ENCODE data around the gene CORO1C.
"Not testable (repeated sequence)": the region's sequence is repeated elsewhere in the genome, so short reads cannot be mapped to it uniquely, and the experiment has no call there.

DNA sequence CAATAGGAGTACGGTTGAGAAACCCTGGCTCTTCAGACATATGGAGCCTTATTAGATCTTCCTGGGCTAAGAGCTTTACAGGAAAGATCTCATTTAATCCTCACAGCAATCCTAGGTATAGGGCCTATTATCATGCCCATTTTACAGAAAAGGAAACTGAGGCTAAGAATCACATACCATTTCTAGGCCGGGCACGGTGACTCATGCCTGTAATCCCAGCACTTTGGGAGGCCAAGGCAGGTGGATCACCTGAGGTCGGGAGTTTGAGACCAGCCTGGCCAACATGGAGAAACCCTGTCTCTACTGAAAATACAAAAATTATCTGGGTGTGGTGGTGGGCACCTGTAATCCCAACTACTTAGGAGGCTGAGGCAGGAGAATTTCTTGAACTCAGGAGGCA lies 19.7 kb upstream of the CORO1C start:
- TF ChIP-seq, protein P1, sequence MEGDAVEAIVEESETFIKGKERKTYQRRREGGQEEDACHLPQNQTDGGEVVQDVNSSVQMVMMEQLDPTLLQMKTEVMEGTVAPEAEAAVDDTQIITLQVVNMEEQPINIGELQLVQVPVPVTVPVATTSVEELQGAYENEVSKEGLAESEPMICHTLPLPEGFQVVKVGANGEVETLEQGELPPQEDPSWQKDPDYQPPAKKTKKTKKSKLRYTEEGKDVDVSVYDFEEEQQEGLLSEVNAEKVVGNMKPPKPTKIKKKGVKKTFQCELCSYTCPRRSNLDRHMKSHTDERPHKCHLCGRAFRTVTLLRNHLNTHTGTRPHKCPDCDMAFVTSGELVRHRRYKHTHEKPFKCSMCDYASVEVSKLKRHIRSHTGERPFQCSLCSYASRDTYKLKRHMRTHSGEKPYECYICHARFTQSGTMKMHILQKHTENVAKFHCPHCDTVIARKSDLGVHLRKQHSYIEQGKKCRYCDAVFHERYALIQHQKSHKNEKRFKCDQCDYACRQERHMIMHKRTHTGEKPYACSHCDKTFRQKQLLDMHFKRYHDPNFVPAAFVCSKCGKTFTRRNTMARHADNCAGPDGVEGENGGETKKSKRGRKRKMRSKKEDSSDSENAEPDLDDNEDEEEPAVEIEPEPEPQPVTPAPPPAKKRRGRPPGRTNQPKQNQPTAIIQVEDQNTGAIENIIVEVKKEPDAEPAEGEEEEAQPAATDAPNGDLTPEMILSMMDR (IDR thresholded peaks at IDR 0.05), result not testable (repeated sequence)
- not testable (repeated sequence) for TF ChIP-seq EZH2phosphoT487, EZH2 (IDR thresholded peaks at IDR 0.05)
